Stimulated activated CD4-positive, alpha-beta T cell treated with anti-CD3 and anti-CD28 coated beads, TNF-alpha, amount 100 ng/mL, for 48 hours (primary cell): ENCODE results near the gene NSL1.
"Not testable (repeated sequence)": the region's sequence is repeated elsewhere in the genome, so short reads cannot be mapped to it uniquely, and the experiment has no call there.

ENCODE experiments used
- DNase-seq, 3 donors: peaks; one replicate each; pipeline ENCODE4 v3.0.0-alpha.2; 2020; ENCODE audit warnings: low read depth in 3 of 3

The NSL1 gene

GRCh38 chr1:212711974-212712373 lies 79.6 kb downstream of the NSL1 start:
- DNase-seq: not testable (repeated sequence)

GRCh38 chr1:212710566-212710965 lies 81.0 kb downstream of the NSL1 start:
- DNase-seq: no peak

- no peak for DNase-seq
These were observed 87.5 kb downstream of the NSL1 start for GRCh38 chr1:212703991-212704564.

GRCh38 chr1:212702672-212703071 lies 88.9 kb downstream of the NSL1 start:
- DNase-seq: no peak

GRCh38 chr1:212701910-212702309 lies 89.7 kb downstream of the NSL1 start:
- DNase-seq: no peak

GRCh38 chr1:212700892-212701819 lies 90.4 kb downstream of the NSL1 start:
- no peak for DNase-seq

- DNase-seq: no peak
These were observed 91.2 kb downstream of the NSL1 start for GRCh38 chr1:212700223-212700891.

- DNase-seq: peak in 1 of 3 donors; percentile 62
These were observed 91.9 kb downstream of the NSL1 start, which contains the start of gene BATF3 for GRCh38 chr1:212699625-212700222. TSS of gene BATF3 (minus strand) at chr1:212699840. CDS start at chr1:212699762, 78 bp downstream.

GRCh38 chr1:212699104-212699624 lies 92.4 kb downstream of the NSL1 start:
- DNase-seq: no peak

- DNase-seq: no peak
These were observed 93.0 kb downstream of the NSL1 start for GRCh38 chr1:212698467-212699103.

- no peak for DNase-seq
These were observed 94.8 kb downstream of the NSL1 start for GRCh38 chr1:212696721-212697331.

GRCh38 chr1:212692774-212693644 lies 98.6 kb downstream of the NSL1 start:
- DNase-seq: no peak

- DNase-seq: no peak
These were observed 100.0 kb downstream of the NSL1 start for GRCh38 chr1:212691561-212692071.

- no peak for DNase-seq
These were observed 100.7 kb downstream of the NSL1 start for GRCh38 chr1:212690816-212691403.

- no peak for DNase-seq
These were observed 101.6 kb downstream of the NSL1 start for GRCh38 chr1:212689758-212690529.

- no peak for DNase-seq
These were observed 102.3 kb downstream of the NSL1 start for GRCh38 chr1:212689196-212689725.

GRCh38 chr1:212688341-212689047 lies 103.1 kb downstream of the NSL1 start:
- DNase-seq: no peak

GRCh38 chr1:212687811-212688210 lies 103.8 kb downstream of the NSL1 start:
- DNase-seq: no peak
